HG03103 (cell line): Measurements from ENCODE around the gene ESRRG.
"Not testable (repeated sequence)": the region's sequence is repeated elsewhere in the genome, so short reads cannot be mapped to it uniquely, and the experiment has no call there.

Experiments used
- ATAC-seq: cut with Tn5 transposase; IDR thresholded peaks from one replicate; pipeline ENCODE4 v1.9.1; 2021; ENCODE audit warnings: low read depth; ENCODE audit not compliant: unreplicated experiment

ESRRG gene

GRCh38 chr1:216529851-216530250 is 193.4 kb downstream of the ESRRG start:
- not testable (repeated sequence) for ATAC-seq

GRCh38 chr1:216528816-216529215 is 194.4 kb downstream of the ESRRG start:
- ATAC-seq = peak; percentile 91

- no peak for ATAC-seq
Observed at GRCh38 chr1:216523449-216524190, 199.6 kb downstream of the ESRRG start.

GRCh38 chr1:216523043-216523442 is 200.2 kb downstream of the ESRRG start:
- no peak for ATAC-seq

GRCh38 chr1:216521477-216521876 is 201.8 kb downstream of the ESRRG start:
- ATAC-seq = no peak

- ATAC-seq = no peak
Observed at GRCh38 chr1:216518844-216519627, 204.2 kb downstream of the ESRRG start.

- no peak for ATAC-seq
Observed at GRCh38 chr1:216502528-216503162, 220.6 kb downstream of the ESRRG start.

GRCh38 chr1:216500273-216500967 is 222.8 kb downstream of the ESRRG start:
- no peak for ATAC-seq

GRCh38 chr1:216499581-216500272 is 223.5 kb downstream of the ESRRG start:
- no peak for ATAC-seq

- ATAC-seq = no peak
Observed at GRCh38 chr1:216498277-216498676, 225.0 kb downstream of the ESRRG start.

- ATAC-seq = no peak
Observed at GRCh38 chr1:216485042-216485441, 238.2 kb downstream of the ESRRG start.

- ATAC-seq = no peak
Observed at GRCh38 chr1:216483672-216484401, 239.4 kb downstream of the ESRRG start.

GRCh38 chr1:216482620-216483019 is 240.6 kb downstream of the ESRRG start:
- ATAC-seq = no peak

GRCh38 chr1:216478238-216478637 is 245.0 kb downstream of the ESRRG start:
- ATAC-seq = no peak

GRCh38 chr1:216476341-216476740 is 246.9 kb downstream of the ESRRG start:
- ATAC-seq = no peak

- no peak for ATAC-seq
Observed at GRCh38 chr1:216475659-216476276, 247.5 kb downstream of the ESRRG start.

- no peak for ATAC-seq
Observed at GRCh38 chr1:216466162-216466801, 256.9 kb downstream of the ESRRG start.

GRCh38 chr1:216464489-216464888 is 258.7 kb downstream of the ESRRG start:
- ATAC-seq = no peak
